ENCODE results near the gene SZT2. TPM values are rescaled to one million over a fixed set of nuclear protein-coding genes. Genes with fewer than 3 reads are reported as not detected.

Gene SZT2
- total and polyA plus RNA-seq, 9 donors = 10.5 to 20.1 (median 14.9) TPM

- 90% methylated on average over 2 of the region's 7 CpGs for WGBS (ENCODE audit: insufficient coverage)
These were observed 50.1 kb downstream of the SZT2 start for GRCh38 chr1:43439781-43440180.

GRCh38 chr1:43440358-43440757 is 50.7 kb downstream of the SZT2 start:
- WGBS (ENCODE audit: insufficient coverage) = 100% methylated on average over 1 of the region's 7 CpGs
- peaks cover 90% of the 10 kb centered on the region for H3K36me3 ChIP-seq (ENCODE audit: control insufficient read depth, insufficient read depth, low read length)
- no peak for DNase-seq

More at GRCh38 chr1:43439781-43440180, 50.1 kb downstream of the SZT2 start:
- DNase-seq = no peak
- no peak overlapping the region for H3K27ac ChIP-seq (ENCODE audit: low read length)
- H3K4me1 ChIP-seq (ENCODE audit: control insufficient read depth, insufficient read depth, low read length) = peaks cover 2% of the 10 kb centered on the region
- no peaks in the 10 kb centered on the region for H3K9me3 ChIP-seq (replicated peaks; ENCODE audit: control insufficient read depth, low read depth, low read length)
- H3K36me3 ChIP-seq (ENCODE audit: control insufficient read depth, insufficient read depth, low read length) = peaks cover 90% of the 10 kb centered on the region
- H3K27me3 ChIP-seq (ENCODE audit: control insufficient read depth, insufficient read depth, low read length) = no peaks in the 10 kb centered on the region
- no peak overlapping the region for H3K4me3 ChIP-seq (ENCODE audit: low read length)

GRCh38 chr1:43441166-43441893 is 51.6 kb downstream of the SZT2 start:
- Histone ChIP-seq H3K4me3 (ENCODE audit: low read length) (no peak overlapping the region), H3K27me3 (ENCODE audit: control insufficient read depth, insufficient read depth, low read length) (no peaks in the 10 kb centered on the region), H3K27ac (ENCODE audit: low read length) (no peak overlapping the region), H3K36me3 (ENCODE audit: control insufficient read depth, insufficient read depth, low read length) (peaks cover 97% of the 10 kb centered on the region), H3K9me3 (replicated peaks; ENCODE audit: control insufficient read depth, low read depth, low read length) (no peaks in the 10 kb centered on the region), H3K4me1 (ENCODE audit: control insufficient read depth, insufficient read depth, low read length) (peaks cover 2% of the 10 kb centered on the region)
- DNase-seq = no peak
- WGBS (ENCODE audit: insufficient coverage) = 97% methylated on average over 10 of the region's 15 CpGs

More at GRCh38 chr1:43440358-43440757, 50.7 kb downstream of the SZT2 start:
- Histone ChIP-seq H3K9me3 (replicated peaks; ENCODE audit: control insufficient read depth, low read depth, low read length) (no peaks in the 10 kb centered on the region), H3K27ac (ENCODE audit: low read length) (no peak overlapping the region), H3K4me1 (ENCODE audit: control insufficient read depth, insufficient read depth, low read length) (peaks cover 2% of the 10 kb centered on the region), H3K4me3 (ENCODE audit: low read length) (no peak overlapping the region), H3K27me3 (ENCODE audit: control insufficient read depth, insufficient read depth, low read length) (no peaks in the 10 kb centered on the region)

GRCh38 chr1:43441894-43442637 is 52.4 kb downstream of the SZT2 start:
- H3K27ac ChIP-seq (ENCODE audit: low read length) = no peak overlapping the region
- H3K4me3 ChIP-seq (ENCODE audit: low read length) = no peak overlapping the region
- WGBS (ENCODE audit: insufficient coverage) = 93% methylated on average over 9 of the region's 18 CpGs
- no peaks in the 10 kb centered on the region for H3K9me3 ChIP-seq (replicated peaks; ENCODE audit: control insufficient read depth, low read depth, low read length)
- H3K27me3 ChIP-seq (ENCODE audit: control insufficient read depth, insufficient read depth, low read length) = no peaks in the 10 kb centered on the region
- peaks cover 97% of the 10 kb centered on the region for H3K36me3 ChIP-seq (ENCODE audit: control insufficient read depth, insufficient read depth, low read length)
- no peak for DNase-seq
- no peaks in the 10 kb centered on the region for H3K4me1 ChIP-seq (ENCODE audit: control insufficient read depth, insufficient read depth, low read length)

GRCh38 chr1:43442756-43443155 is 53.1 kb downstream of the SZT2 start:
- H3K4me1 ChIP-seq (ENCODE audit: control insufficient read depth, insufficient read depth, low read length) = no peaks in the 10 kb centered on the region
- no peaks in the 10 kb centered on the region for H3K9me3 ChIP-seq (replicated peaks; ENCODE audit: control insufficient read depth, low read depth, low read length)
- 93% methylated on average over 8 of the region's 12 CpGs for WGBS (ENCODE audit: insufficient coverage)
- H3K4me3 ChIP-seq (ENCODE audit: low read length) = no peak overlapping the region
- H3K27me3 ChIP-seq (ENCODE audit: control insufficient read depth, insufficient read depth, low read length) = no peaks in the 10 kb centered on the region
- H3K27ac ChIP-seq (ENCODE audit: low read length) = no peak overlapping the region
- DNase-seq = no peak
- peaks cover 96% of the 10 kb centered on the region for H3K36me3 ChIP-seq (ENCODE audit: control insufficient read depth, insufficient read depth, low read length)

GRCh38 chr1:43443197-43443946 is 53.7 kb downstream of the SZT2 start:
- Histone ChIP-seq H3K4me3 (ENCODE audit: low read length) (no peak overlapping the region), H3K4me1 (ENCODE audit: control insufficient read depth, insufficient read depth, low read length) (no peaks in the 10 kb centered on the region), H3K27ac (ENCODE audit: low read length) (no peak overlapping the region), H3K36me3 (ENCODE audit: control insufficient read depth, insufficient read depth, low read length) (peaks cover 96% of the 10 kb centered on the region), H3K9me3 (replicated peaks; ENCODE audit: control insufficient read depth, low read depth, low read length) (no peaks in the 10 kb centered on the region), H3K27me3 (ENCODE audit: control insufficient read depth, insufficient read depth, low read length) (no peaks in the 10 kb centered on the region)
- 86% methylated on average over 15 of the region's 16 CpGs for WGBS (ENCODE audit: insufficient coverage)
- DNase-seq = no peak

GRCh38 chr1:43444151-43444828 is 54.6 kb downstream of the SZT2 start:
- peaks cover 96% of the 10 kb centered on the region for H3K36me3 ChIP-seq (ENCODE audit: control insufficient read depth, insufficient read depth, low read length)
- 81% methylated on average over 7 of the region's 13 CpGs for WGBS (ENCODE audit: insufficient coverage)
- DNase-seq = no peak

GRCh38 chr1:43444836-43445235 is 55.1 kb downstream of the SZT2 start:
- Histone ChIP-seq H3K36me3 (ENCODE audit: control insufficient read depth, insufficient read depth, low read length) (peaks cover 96% of the 10 kb centered on the region), H3K4me3 (ENCODE audit: low read length) (no peak overlapping the region), H3K27ac (ENCODE audit: low read length) (no peak overlapping the region), H3K27me3 (ENCODE audit: control insufficient read depth, insufficient read depth, low read length) (no peaks in the 10 kb centered on the region), H3K4me1 (ENCODE audit: control insufficient read depth, insufficient read depth, low read length) (no peaks in the 10 kb centered on the region), H3K9me3 (replicated peaks; ENCODE audit: control insufficient read depth, low read depth, low read length) (no peaks in the 10 kb centered on the region)
- 67% methylated on average over 1 of the region's 1 CpG for WGBS (ENCODE audit: insufficient coverage)
- DNase-seq = no peak

More at GRCh38 chr1:43444151-43444828, 54.6 kb downstream of the SZT2 start:
- Histone ChIP-seq H3K4me1 (ENCODE audit: control insufficient read depth, insufficient read depth, low read length) (no peaks in the 10 kb centered on the region), H3K9me3 (replicated peaks; ENCODE audit: control insufficient read depth, low read depth, low read length) (no peaks in the 10 kb centered on the region), H3K4me3 (ENCODE audit: low read length) (no peak overlapping the region), H3K27me3 (ENCODE audit: control insufficient read depth, insufficient read depth, low read length) (no peaks in the 10 kb centered on the region), H3K27ac (ENCODE audit: low read length) (no peak overlapping the region)

GRCh38 chr1:43445606-43446387 is 56.1 kb downstream of the SZT2 start:
- H3K27ac ChIP-seq (ENCODE audit: low read length) = no peak overlapping the region
- no peaks in the 10 kb centered on the region for H3K4me1 ChIP-seq (ENCODE audit: control insufficient read depth, insufficient read depth, low read length)
- no peaks in the 10 kb centered on the region for H3K9me3 ChIP-seq (replicated peaks; ENCODE audit: control insufficient read depth, low read depth, low read length)
- H3K36me3 ChIP-seq (ENCODE audit: control insufficient read depth, insufficient read depth, low read length) = peaks cover 96% of the 10 kb centered on the region
- H3K4me3 ChIP-seq (ENCODE audit: low read length) = no peak overlapping the region
- H3K27me3 ChIP-seq (ENCODE audit: control insufficient read depth, insufficient read depth, low read length) = no peaks in the 10 kb centered on the region
- DNase-seq = no peak
- WGBS (ENCODE audit: insufficient coverage) = 91% methylated on average over 6 of the region's 10 CpGs
